Measurements from ENCODE around the gene LARP4.
"Not testable (repeated sequence)": the region's sequence is repeated elsewhere in the genome, so short reads cannot be mapped to it uniquely, and the experiment has no call there.

LARP4 gene

GRCh38 chr12:50387487-50387886 is 13.2 kb upstream of the LARP4 start:
- no peak overlapping the region for H4K8ac ChIP-seq (ENCODE audit: low read depth, low read length)
- no peak overlapping the region for H3K4ac ChIP-seq (ENCODE audit: low read depth, low read length)
- DNase-seq = peak in 1 of 2 donors; percentile 5
- no peaks in the 10 kb centered on the region for H3K79me2 ChIP-seq (ENCODE audit: control insufficient read depth, insufficient read depth, low read length, poor library complexity)
- no peak overlapping the region for H3K4me2 ChIP-seq (ENCODE audit: low read length)
- H4K91ac ChIP-seq (ENCODE audit: low read depth, low read length) = no peak overlapping the region
- no CpG with 5 or more reads among the region's 5 CpGs for WGBS (ENCODE audit: extremely low coverage, insufficient coverage, insufficient read length)
- no peak overlapping the region for H2BK120ac ChIP-seq (ENCODE audit: insufficient read depth, low read length, poor library complexity)
- no peak overlapping the region for H2BK12ac ChIP-seq (ENCODE audit: low read length)
- no peak overlapping the region for H3K4me3 ChIP-seq (ENCODE audit: low read depth, low read length)
- no peaks in the 10 kb centered on the region for H3K4me1 ChIP-seq (ENCODE audit: control insufficient read depth in 1 of 2, insufficient read depth in 2 of 2, low read length in 2 of 2)
- no peaks in the 10 kb centered on the region for H3K36me3 ChIP-seq (ENCODE audit: control insufficient read depth in 1 of 2, insufficient read depth in 2 of 2, low read length in 2 of 2)
- H3K27me3 ChIP-seq (ENCODE audit: insufficient read depth, low read length) = no peaks in the 10 kb centered on the region
- H2BK5ac ChIP-seq (ENCODE audit: low read depth, low read length, poor library complexity) = no peak overlapping the region
- no peak overlapping the region for H2AFZ ChIP-seq (ENCODE audit: insufficient read depth, low read length, poor library complexity)
- no peak overlapping the region for H3K14ac ChIP-seq (ENCODE audit: low read length)
- no peaks in the 10 kb centered on the region for H3K79me1 ChIP-seq (ENCODE audit: low read length)
- no peak overlapping the region for H3K9ac ChIP-seq (ENCODE audit: low read length)
- H2AK5ac ChIP-seq (ENCODE audit: low read length) = no peak overlapping the region
- no peak overlapping the region for H3K23ac ChIP-seq (ENCODE audit: low read length)
- no peak overlapping the region for H4K12ac ChIP-seq (ENCODE audit: low read depth, low read length)
- H3K27ac ChIP-seq (ENCODE audit: low read depth, low read length) = no peak overlapping the region
- H3K18ac ChIP-seq (ENCODE audit: low read length) = no peak overlapping the region
- H3K9me3 ChIP-seq (ENCODE audit: insufficient read depth, low read depth, low read length) = no peaks in the 10 kb centered on the region

DNA sequence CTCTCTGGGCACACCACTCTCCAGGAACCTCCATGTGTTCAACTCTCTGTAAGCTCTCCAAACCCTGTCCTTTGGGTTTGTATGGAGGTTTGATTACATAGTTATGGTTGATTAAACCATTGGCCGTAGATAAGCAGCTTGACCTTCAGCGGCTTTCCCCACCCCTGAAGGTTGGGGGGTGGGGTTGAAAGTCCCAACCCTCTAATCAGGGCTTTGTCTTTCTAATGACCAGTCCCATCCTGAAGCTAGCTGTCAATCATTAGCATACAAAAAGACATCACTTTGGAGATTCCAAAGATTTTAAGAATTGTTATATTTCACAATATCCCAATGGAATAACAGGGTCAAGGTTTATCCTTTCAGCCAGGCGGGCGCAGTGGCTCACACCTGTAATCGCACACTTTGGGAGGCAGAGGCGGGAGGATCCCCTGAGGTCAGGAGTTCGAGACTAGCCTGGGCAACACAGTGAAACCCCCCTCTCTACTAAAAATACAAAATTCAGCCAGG is 12.7 kb upstream of the LARP4 start:
- peak; percentile 9 to 55 for DNase-seq
- H3K36me3 ChIP-seq (ENCODE audit: control insufficient read depth in 1 of 2, insufficient read depth in 2 of 2, low read length in 2 of 2) = no peaks in the 10 kb centered on the region
- H3K79me2 ChIP-seq (ENCODE audit: control insufficient read depth, insufficient read depth, low read length, poor library complexity) = no peaks in the 10 kb centered on the region
- no peak overlapping the region for H4K8ac ChIP-seq (ENCODE audit: low read depth, low read length)
- H3K9me3 ChIP-seq (ENCODE audit: insufficient read depth, low read depth, low read length) = no peaks in the 10 kb centered on the region
- WGBS (ENCODE audit: extremely low coverage, insufficient coverage, insufficient read length) = no CpG with 5 or more reads among the region's 7 CpGs
- no peak overlapping the region for H3K4ac ChIP-seq (ENCODE audit: low read depth, low read length)
- no peak overlapping the region for H4K12ac ChIP-seq (ENCODE audit: low read depth, low read length)
- H3K9ac ChIP-seq (ENCODE audit: low read length) = no peak overlapping the region
- H2BK5ac ChIP-seq (ENCODE audit: low read depth, low read length, poor library complexity) = no peak overlapping the region
- H3K4me3 ChIP-seq (ENCODE audit: low read depth, low read length) = no peak overlapping the region
- H3K27ac ChIP-seq (ENCODE audit: low read depth, low read length) = no peak overlapping the region
- no peaks in the 10 kb centered on the region for H3K27me3 ChIP-seq (ENCODE audit: insufficient read depth, low read length)
- H2AFZ ChIP-seq (ENCODE audit: insufficient read depth, low read length, poor library complexity) = no peak overlapping the region
- no peak overlapping the region for H3K18ac ChIP-seq (ENCODE audit: low read length)
- no peaks in the 10 kb centered on the region for H3K4me1 ChIP-seq (ENCODE audit: control insufficient read depth in 1 of 2, insufficient read depth in 2 of 2, low read length in 2 of 2)
- H2BK120ac ChIP-seq (ENCODE audit: insufficient read depth, low read length, poor library complexity) = no peak overlapping the region
- no peak overlapping the region for H2AK5ac ChIP-seq (ENCODE audit: low read length)
- H4K91ac ChIP-seq (ENCODE audit: low read depth, low read length) = no peak overlapping the region
- H3K79me1 ChIP-seq (ENCODE audit: low read length) = no peaks in the 10 kb centered on the region
- no peak overlapping the region for H2BK12ac ChIP-seq (ENCODE audit: low read length)
- H3K14ac ChIP-seq (ENCODE audit: low read length) = no peak overlapping the region
- H3K4me2 ChIP-seq (ENCODE audit: low read length) = no peak overlapping the region
- no peak overlapping the region for H3K23ac ChIP-seq (ENCODE audit: low read length)

GRCh38 chr12:50388793-50389192 is 11.9 kb upstream of the LARP4 start:
- not testable (repeated sequence) for H3K4ac ChIP-seq (ENCODE audit: low read depth, low read length); H3K14ac ChIP-seq (ENCODE audit: low read length); H3K9ac ChIP-seq (ENCODE audit: low read length); H2BK12ac ChIP-seq (ENCODE audit: low read length); H3K4me1 ChIP-seq (ENCODE audit: control insufficient read depth in 1 of 2, insufficient read depth in 2 of 2, low read length in 2 of 2); H3K4me3 ChIP-seq (ENCODE audit: low read depth, low read length); H2AFZ ChIP-seq (ENCODE audit: insufficient read depth, low read length, poor library complexity); H3K27me3 ChIP-seq (ENCODE audit: insufficient read depth, low read length); H2AK5ac ChIP-seq (ENCODE audit: low read length); H3K27ac ChIP-seq (ENCODE audit: low read depth, low read length); H3K4me2 ChIP-seq (ENCODE audit: low read length); H3K79me2 ChIP-seq (ENCODE audit: control insufficient read depth, insufficient read depth, low read length, poor library complexity); H3K23ac ChIP-seq (ENCODE audit: low read length); H2BK120ac ChIP-seq (ENCODE audit: insufficient read depth, low read length, poor library complexity); H4K91ac ChIP-seq (ENCODE audit: low read depth, low read length); H3K9me3 ChIP-seq (ENCODE audit: insufficient read depth, low read depth, low read length); H3K79me1 ChIP-seq (ENCODE audit: low read length); H2BK5ac ChIP-seq (ENCODE audit: low read depth, low read length, poor library complexity); H3K18ac ChIP-seq (ENCODE audit: low read length); H4K12ac ChIP-seq (ENCODE audit: low read depth, low read length); H3K36me3 ChIP-seq (ENCODE audit: control insufficient read depth in 1 of 2, insufficient read depth in 2 of 2, low read length in 2 of 2); H4K8ac ChIP-seq (ENCODE audit: low read depth, low read length)
- WGBS (ENCODE audit: extremely low coverage, insufficient coverage, insufficient read length) = no CpG with 5 or more reads among the region's 10 CpGs
- DNase-seq = peak in 1 of 2 donors; percentile 26

GRCh38 chr12:50390316-50390741 is 10.4 kb upstream of the LARP4 start:
- no peaks in the 10 kb centered on the region for H3K36me3 ChIP-seq (ENCODE audit: control insufficient read depth in 1 of 2, insufficient read depth in 2 of 2, low read length in 2 of 2)
- H3K27ac ChIP-seq (ENCODE audit: low read depth, low read length) = no peak overlapping the region
- H2AFZ ChIP-seq (ENCODE audit: insufficient read depth, low read length, poor library complexity) = no peak overlapping the region
- no peaks in the 10 kb centered on the region for H3K27me3 ChIP-seq (ENCODE audit: insufficient read depth, low read length)
- no peak overlapping the region for H4K91ac ChIP-seq (ENCODE audit: low read depth, low read length)
- H2BK5ac ChIP-seq (ENCODE audit: low read depth, low read length, poor library complexity) = no peak overlapping the region
- no peak overlapping the region for H4K8ac ChIP-seq (ENCODE audit: low read depth, low read length)
- H3K79me2 ChIP-seq (ENCODE audit: control insufficient read depth, insufficient read depth, low read length, poor library complexity) = no peaks in the 10 kb centered on the region
- no peak overlapping the region for H2AK5ac ChIP-seq (ENCODE audit: low read length)
- no peaks in the 10 kb centered on the region for H3K4me1 ChIP-seq (ENCODE audit: control insufficient read depth in 1 of 2, insufficient read depth in 2 of 2, low read length in 2 of 2)
- H3K4me3 ChIP-seq (ENCODE audit: low read depth, low read length) = no peak overlapping the region
- no peak overlapping the region for H3K4me2 ChIP-seq (ENCODE audit: low read length)
- H3K79me1 ChIP-seq (ENCODE audit: low read length) = no peaks in the 10 kb centered on the region
- H4K12ac ChIP-seq (ENCODE audit: low read depth, low read length) = no peak overlapping the region
- no peak overlapping the region for H3K23ac ChIP-seq (ENCODE audit: low read length)
- H3K9ac ChIP-seq (ENCODE audit: low read length) = no peak overlapping the region
- H2BK120ac ChIP-seq (ENCODE audit: insufficient read depth, low read length, poor library complexity) = no peak overlapping the region
- no peak overlapping the region for H2BK12ac ChIP-seq (ENCODE audit: low read length)
- H3K14ac ChIP-seq (ENCODE audit: low read length) = no peak overlapping the region
- no CpG with 5 or more reads among the region's 3 CpGs for WGBS (ENCODE audit: extremely low coverage, insufficient coverage, insufficient read length)
- H3K9me3 ChIP-seq (ENCODE audit: insufficient read depth, low read depth, low read length) = no peaks in the 10 kb centered on the region
- DNase-seq = peak; percentile 51 to 92
- H3K18ac ChIP-seq (ENCODE audit: low read length) = no peak overlapping the region
- no peak overlapping the region for H3K4ac ChIP-seq (ENCODE audit: low read depth, low read length)

Measured in trophoblast cell (in vitro differentiated cells and primary cell).